Measurements from ENCODE around the gene ZNF516.
A peak's percentile ranks its signal among the peaks of the same experiment; 100 is the strongest.

The ZNF516 gene

DNA sequence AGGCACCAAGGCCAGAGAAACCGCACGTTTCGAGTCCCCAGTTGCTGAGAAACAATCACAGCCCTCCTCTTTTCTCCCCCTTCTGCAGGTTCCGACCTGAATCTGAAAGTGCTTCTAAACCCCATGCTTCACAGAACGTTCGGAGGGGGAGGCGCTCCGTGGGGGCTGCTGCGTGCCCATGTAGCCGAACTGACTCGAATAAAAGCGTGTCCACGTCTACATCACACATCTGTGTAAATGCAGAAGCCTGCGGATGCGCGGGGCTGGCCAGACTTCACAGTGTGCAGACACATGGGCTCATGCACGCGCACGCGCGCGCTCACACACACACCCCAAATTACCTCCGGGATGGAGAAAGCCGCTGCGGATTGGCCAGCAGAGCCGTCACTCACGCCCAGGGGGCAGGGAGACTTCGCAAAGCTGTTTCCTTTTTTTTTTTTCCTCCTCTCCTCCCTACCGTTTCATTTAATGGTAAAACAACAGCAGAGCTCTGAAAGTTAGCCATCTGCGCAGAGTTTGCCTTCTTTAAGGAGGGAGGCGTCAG is 2.3 kb downstream of the ZNF516 start:
- peak; percentile 98 for DNase-seq
- in situ Hi-C loops (cut with MboI; ENCODE audit: low pct_unique_long_range_greater_than_20kb, low sequenced_read_pairs), result no loop called here

DNA sequence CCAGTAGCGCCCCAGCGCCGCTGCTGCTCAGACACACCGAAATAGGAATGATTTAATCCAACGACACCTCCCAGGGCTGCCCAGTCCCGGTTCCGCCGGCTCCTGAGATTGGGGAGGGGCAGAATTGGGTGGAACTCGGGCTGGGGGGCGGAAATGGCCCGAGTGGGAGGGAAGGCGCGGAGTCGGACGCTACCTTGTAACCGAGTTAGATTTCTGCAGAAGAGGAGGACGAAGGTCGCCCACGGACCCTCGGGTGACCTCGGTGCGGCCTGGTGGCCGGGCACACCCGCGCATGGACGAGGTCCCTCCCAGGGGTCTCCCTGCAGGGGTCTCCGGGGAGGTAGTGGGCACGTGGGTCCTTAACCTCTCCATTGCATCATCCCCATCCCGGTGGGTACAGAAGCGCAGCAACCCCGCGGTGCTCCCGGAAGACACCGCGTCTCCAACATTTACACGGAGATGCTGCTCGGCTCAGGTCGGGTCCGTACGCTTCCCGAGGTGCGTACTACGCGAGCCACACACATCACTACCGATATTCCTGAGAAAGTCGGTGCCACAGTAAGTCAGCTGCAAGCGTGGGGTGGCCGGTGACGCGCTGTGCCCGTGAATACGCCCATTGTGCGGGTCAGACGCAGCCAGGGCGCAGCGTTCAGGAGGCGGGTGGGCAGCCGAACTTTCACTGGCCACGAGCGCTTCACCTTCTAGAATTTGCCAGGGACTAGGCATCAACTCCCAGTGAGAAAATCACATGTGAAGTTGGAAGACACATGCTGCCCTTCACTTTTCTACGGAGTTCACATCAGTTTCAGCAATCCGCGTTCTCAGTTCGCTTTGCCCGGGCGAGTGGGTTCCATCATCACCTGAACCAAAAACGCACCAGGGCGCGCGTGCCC is 3.0 kb downstream of the ZNF516 start:
- in situ Hi-C loops (cut with MboI; ENCODE audit: low pct_unique_long_range_greater_than_20kb, low sequenced_read_pairs), result no loop called here
- DNase-seq, result peak; percentile 49

DNA sequence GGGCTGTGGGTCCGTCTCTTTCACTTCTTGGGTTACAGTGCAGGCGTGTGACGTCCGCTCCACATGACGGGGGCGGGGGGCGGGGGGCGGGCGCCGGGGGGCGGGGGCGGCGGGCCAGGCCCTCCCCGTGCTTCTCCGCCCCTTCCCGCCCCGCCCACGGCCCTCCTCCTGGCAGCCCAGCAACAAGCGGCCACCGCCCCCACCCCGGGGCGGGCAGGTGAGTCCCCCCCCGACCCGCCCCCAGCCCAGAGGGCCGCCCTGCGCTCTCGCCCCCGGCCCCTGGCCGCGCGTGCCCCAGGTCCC is 3.6 kb downstream of the ZNF516 start:
- DNase-seq, result no peak
- in situ Hi-C loops (cut with MboI; ENCODE audit: low pct_unique_long_range_greater_than_20kb, low sequenced_read_pairs), result no loop called here

DNA sequence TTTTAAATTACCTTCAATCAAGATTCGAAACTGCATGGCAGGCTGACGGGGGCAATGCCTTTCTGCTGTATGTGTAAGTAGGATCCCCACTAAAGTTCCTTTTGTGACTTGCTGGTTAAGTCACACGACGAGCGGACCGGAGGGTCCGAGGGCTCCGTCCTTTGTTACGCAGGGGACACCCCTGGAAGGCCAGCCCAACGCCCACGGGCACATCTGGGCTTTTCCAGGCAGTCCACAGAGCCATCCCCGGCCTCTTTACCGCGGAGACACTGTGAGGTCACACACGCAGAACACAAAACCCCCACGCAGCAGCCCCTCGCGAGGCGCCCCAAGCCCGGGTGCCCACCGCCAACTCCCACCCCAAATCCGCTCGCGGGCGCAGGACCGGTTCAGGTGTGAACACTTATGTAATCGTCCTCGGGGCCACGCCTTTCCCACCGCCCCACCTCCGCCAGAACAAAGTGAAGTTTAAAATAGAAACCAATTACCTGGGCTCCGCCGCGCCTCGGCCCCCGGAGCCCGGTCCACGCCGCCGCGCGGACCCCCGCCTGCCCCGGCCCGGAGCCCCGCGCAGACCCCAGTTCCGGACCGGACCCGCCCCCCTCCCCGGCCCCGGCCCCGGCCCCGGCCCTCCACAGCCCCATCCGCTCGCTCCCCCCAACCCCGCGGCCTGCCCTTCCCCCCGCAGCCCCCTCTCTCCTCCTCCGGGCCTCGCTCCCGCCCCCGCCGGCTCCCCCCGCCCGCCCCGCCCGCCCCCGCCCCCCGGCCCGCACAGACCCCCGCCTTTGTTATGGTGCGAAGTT is 4.2 kb downstream of the ZNF516 start:
- DNase-seq, result peak; percentile 42
- in situ Hi-C loops (cut with MboI; ENCODE audit: low pct_unique_long_range_greater_than_20kb, low sequenced_read_pairs), result no loop called here

DNA sequence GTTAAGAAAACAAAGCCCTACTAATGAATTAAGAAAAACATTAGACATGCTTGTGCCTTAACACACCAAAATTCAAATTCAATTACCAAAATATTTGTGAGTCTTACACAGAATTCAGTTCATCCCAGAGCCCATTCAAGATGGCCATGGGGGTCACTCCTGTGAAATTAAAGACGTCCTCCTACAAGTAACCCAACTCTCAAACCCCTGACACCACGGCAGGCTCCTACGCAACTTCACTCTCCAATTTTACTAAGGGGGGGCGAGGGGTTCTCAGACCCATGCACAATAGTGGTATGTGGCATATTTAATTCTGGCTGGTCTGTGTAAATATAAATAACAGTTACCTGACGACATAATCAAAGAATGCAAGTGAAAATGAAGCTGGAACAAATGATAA is 5.0 kb downstream of the ZNF516 start:
- no peak for DNase-seq
- in situ Hi-C loops (cut with MboI; ENCODE audit: low pct_unique_long_range_greater_than_20kb, low sequenced_read_pairs), result no loop called here

DNA sequence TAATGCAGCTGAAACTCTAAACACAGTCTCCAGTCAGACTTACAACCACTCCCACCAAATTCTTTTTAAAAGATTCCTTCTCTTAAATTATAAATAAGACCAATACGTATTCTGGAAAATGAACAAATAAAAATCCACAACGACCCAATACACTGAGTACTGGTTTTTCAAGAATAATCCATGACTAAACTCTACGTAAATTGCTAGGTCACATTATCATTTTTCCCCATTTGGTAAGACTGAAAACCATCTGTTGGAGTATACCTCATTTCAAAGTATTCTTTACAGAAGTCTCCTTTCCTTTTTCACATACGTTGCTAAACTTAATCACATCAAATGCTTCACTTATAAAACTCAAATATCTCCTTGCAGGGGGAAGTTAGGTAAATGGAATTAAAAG is 6.0 kb downstream of the ZNF516 start:
- DNase-seq, result no peak
- in situ Hi-C loops (cut with MboI; ENCODE audit: low pct_unique_long_range_greater_than_20kb, low sequenced_read_pairs), result no loop called here

DNA sequence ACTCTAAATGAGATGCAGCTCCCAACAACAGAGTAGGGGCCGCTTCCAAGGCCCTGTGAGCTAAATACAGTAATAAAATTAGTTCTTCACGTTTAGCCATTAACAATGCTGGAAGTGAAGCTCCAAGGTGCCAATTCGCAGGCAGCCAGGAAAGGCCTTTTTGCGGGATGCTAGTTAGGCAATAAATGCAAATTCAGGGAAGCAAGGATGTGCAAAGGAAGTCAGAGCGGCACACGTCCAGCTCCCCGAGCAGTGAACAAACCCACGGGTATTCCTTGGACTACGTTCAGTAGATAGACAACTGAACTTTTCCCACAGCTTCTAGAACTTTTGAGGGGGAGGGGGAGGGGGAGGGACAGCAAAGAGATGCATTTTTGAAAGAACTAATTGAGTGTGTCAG is 6.9 kb downstream of the ZNF516 start:
- in situ Hi-C loops (cut with MboI; ENCODE audit: low pct_unique_long_range_greater_than_20kb, low sequenced_read_pairs), result no loop called here
- DNase-seq, result no peak

DNA sequence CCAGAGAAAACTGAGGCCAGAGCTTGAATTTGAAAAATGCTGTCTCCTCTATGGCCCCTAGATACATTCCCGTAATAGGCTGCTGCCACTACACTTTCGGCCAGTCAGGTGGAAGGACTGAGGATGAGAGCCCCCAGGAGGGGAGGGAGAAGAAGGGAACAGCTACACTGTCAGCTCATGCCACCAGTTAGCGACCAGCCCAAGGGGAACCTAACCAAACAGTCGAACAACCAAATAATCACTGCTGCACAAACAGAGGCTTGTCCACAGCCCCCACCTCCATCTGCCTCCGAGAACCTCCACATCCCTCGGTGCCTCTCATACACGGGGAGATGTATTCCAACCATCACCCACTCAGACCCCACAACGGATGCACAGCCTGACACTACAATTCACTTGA is 7.3 kb downstream of the ZNF516 start:
- in situ Hi-C loops (cut with MboI; ENCODE audit: low pct_unique_long_range_greater_than_20kb, low sequenced_read_pairs), result no loop called here
- peak; percentile 48 for DNase-seq

DNA sequence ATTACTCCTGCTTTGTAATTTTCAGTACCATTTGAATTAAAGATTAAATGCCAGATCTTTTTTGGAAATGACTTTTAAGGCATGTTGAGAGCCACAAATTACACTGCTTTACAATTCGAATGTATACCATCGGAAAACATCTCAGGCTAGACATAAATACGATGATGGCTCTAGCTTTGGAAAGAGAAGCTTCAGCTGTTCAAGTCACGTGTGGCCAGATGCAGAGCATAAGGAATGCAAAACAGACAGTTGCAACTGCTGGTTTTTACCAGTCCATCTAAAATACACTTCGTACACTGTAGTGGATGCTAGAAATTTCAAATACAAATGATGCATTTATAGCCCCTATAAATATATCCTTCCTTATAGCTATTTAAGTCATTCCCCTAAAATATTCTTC is 8.0 kb downstream of the ZNF516 start:
- in situ Hi-C loops (cut with MboI; ENCODE audit: low pct_unique_long_range_greater_than_20kb, low sequenced_read_pairs), result no loop called here
- DNase-seq, result no peak

DNA sequence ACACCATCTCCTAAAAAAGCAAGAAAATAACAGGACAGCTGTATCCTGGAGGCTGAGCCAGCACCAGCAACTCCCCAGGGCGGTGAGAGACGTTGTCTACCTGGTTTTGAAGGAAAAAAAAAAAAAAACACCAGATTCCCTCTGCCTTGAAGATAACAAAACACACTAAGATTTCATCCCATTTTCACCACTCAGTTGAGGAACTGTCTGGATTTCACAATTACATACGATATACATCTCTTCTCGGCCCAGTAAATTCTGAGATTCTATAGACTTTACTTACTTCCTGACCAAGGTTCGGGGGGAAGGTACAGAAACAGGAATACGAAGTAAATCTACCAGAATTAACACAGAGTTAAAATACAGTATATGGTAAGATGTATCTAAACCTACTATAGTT is 8.5 kb downstream of the ZNF516 start:
- in situ Hi-C loops (cut with MboI; ENCODE audit: low pct_unique_long_range_greater_than_20kb, low sequenced_read_pairs), result no loop called here
- DNase-seq, result no peak

DNA sequence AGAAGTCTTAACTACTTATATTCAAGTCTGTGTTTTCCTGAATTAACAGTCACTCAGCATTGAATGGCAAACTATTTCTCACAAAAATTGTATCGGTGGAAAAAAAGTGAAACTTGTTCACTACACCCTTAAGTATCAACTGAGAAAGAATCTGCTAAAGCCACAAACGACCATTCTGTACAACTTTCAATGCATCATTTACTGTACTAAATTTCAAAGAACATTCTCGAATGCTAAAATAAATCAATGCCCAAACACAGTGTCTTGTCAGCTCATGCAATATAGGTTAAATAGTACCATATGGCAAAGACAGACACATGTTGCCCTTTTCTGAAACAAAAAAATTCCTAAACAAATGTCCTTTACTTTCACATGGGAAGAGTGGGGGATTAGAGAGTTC is 9.0 kb downstream of the ZNF516 start:
- DNase-seq, result no peak
- in situ Hi-C loops (cut with MboI; ENCODE audit: low pct_unique_long_range_greater_than_20kb, low sequenced_read_pairs), result no loop called here

DNA sequence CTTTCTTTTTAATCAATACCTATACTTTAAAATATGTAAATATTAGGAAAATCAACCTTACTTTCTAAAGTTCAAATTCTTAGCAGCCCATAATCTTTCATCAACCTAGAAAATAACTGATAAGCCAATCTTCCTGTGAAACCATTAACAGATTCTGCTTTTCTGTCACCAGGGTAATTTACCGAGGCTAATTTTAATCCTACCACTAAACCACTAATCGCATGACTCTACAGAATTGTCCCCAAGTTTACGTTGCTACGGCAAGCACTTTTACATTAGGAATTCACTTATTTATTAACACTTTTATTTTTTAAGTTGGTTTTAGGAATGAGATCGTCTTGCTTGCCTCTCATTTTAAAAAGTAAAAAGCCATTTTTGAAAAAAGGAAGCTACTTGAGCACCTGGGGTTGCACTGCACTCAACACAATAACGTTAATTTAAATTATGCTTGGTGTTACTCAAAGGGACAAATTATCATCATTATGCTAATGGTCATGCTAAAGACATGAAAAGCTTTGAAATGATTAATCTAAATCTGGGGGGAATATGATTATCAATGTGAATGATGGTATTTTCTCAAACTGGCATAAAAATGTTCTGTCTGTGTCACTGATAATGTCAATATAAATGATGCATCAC is 10.2 kb downstream of the ZNF516 start:
- peak; percentile 45 for DNase-seq
- in situ Hi-C loops (cut with MboI; ENCODE audit: low pct_unique_long_range_greater_than_20kb, low sequenced_read_pairs), result no loop called here

DNA sequence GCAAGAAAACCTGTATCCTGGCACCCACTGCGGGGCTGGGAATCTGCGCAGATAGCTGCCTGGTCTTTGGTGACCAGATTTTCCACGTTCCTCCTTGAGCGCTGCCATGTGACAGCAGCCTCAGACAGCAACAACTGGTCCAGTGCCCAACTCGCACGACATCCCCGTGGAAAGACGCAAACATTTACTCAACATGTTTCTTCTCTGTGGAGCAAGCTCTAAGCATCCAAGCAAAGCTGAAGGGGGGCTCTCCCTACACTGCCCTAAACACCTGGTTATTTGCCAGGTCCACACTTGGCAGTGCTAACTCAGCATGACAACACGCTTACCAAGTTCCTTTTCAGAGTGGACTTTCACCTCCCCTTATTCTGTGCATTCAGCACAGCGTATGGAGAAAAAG is 11.3 kb downstream of the ZNF516 start:
- DNase-seq, result no peak
- in situ Hi-C loops (cut with MboI; ENCODE audit: low pct_unique_long_range_greater_than_20kb, low sequenced_read_pairs), result no loop called here

DNA sequence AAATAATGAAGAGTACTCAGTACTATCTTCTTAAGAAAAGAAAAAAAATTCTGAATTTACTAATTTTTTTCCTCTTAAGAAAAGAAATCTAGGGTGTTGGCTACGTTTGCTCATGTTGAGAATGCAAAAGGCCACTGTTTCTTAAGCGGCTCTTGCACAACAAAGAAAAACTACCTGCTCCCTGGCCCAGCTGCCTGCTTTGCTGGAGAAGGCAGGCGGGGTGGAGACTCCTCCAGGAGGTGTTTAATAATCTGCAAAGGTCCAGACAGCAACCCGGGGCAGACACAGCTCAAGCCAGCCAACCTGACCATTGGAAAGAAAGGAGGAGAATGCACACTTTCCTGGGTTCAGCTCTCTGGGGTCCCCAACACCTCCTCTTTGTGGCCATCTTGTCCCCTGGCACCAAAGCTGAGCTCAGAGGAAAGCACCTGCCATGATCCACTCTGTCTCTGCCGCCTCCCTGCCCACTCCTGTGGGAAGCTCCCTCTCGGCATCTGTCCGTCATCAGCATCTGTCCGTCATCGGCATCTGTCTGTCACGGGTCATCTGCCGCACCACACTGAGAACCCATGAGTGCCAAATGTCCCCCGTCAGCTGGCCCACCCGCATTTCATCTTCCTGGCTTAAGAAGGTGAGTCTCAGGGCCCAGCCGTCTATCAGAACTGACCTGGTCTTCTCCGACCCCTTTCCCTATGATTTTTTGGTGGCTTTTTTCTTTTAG is 11.9 kb downstream of the ZNF516 start:
- no peak for DNase-seq
- in situ Hi-C loops (cut with MboI; ENCODE audit: low pct_unique_long_range_greater_than_20kb, low sequenced_read_pairs), result no loop called here

DNA sequence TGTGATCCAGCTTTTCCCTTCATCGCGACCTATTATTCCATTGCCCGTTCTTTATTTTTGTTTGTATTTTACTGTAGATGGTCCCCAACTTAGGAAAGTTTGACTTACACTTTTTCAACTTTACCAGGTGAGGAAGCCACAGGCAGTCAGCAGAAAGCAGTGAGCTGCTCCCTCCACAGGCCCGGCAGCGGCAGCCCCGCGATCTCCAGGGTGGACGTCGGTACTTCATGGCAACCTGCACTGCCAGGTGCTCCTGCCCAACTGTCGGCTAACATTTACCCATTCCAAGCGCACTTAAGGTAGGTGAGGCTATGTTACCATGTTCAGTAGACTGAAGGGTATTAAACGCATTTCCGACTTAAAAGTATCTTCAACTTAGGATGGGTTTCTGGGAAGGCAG is 12.8 kb downstream of the ZNF516 start:
- DNase-seq, result no peak
- in situ Hi-C loops (cut with MboI; ENCODE audit: low pct_unique_long_range_greater_than_20kb, low sequenced_read_pairs), result no loop called here

DNA sequence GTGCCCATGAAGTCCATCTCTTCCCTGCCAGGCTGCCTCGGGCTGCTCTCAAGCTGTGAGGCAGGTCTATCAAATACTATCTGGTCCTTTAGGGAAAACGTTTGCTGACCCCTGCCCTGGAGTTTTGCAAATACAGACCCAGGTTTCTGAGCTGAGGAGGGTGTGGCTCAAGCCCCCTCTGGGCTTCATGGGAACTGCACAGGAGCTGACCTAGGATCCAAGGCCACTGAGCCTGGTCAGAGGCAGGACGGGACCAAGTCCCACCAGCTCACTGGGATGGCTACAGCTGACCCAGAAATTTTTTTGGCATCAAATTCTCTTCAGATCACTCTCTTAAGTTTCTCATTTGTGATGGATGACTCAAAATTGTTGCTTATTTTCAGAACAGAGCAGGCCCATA is 14.1 kb downstream of the ZNF516 start:
- in situ Hi-C loops (cut with MboI; ENCODE audit: low pct_unique_long_range_greater_than_20kb, low sequenced_read_pairs), result no loop called here
- DNase-seq, result no peak

DNA sequence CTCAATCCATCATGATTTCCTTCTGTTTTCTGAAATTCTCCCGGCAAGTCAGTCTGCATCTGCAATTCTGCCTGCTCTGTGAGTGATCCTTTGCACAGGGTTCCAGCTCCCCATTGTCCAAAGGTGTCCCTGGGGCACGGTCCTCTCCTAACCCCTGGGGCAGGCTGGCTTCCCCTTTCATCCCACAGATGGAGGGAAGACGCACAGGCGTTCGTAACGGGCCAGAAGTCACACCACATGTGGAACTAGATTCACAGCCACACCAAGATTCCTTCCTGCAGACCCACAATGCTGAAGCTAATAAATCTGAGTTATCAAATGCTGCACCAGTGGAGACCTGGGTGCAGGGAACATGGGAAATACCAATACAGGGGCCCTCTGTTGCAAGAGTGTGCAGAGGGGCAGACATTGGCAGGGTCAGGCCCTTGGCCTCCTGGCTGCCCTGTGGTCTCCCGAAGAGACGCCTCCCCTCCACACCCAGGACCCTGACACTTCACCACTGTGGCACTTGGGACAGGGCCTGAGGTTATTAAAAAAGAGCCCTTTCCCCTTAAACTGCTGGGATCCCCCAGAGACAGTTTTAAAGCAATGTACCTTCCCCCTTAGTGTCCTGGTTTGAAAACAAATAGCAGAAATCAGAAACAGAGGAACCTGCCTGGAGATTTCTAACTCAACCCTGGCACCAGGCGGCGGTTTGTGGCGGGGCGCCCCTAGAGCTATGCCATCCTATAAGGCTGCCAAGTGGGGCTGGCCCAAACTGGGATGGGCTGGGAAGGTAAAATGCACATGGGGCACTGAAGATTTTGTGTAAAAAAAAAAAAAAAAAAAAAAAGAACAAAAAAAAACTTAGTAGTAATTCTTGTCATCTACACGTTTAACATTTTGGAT is 15.4 kb downstream of the ZNF516 start:
- in situ Hi-C loops (cut with MboI; ENCODE audit: low pct_unique_long_range_greater_than_20kb, low sequenced_read_pairs), result no loop called here
- DNase-seq, result peak; percentile 47
